Activated CD8-positive, alpha-beta T cell treated with anti-CD3 and anti-CD28 coated beads, Interleukin-2, amount 10 ng/mL, durations not matched to agents 7 days and 5 days (primary cell): ENCODE data around the gene SETD5. TPM values are rescaled to one million over a fixed set of nuclear protein-coding genes. Genes with fewer than 3 reads are reported as not detected.
A peak's percentile ranks its signal among the peaks of the same experiment; 100 is the strongest.

Source experiments
- ATAC-seq: fragments of 150-1000 bp; cut with Tn5 transposase; one replicate; pipeline ENCODE4 v1.10.0; 2021; ENCODE audit warnings: moderate library complexity
- CTCF ChIA-PET: fragments of 350-600 bp; sonication (Branson Sonifier 250); formaldehyde crosslinking; loops from one replicate; lab custom pipeline; 2021; ENCODE audit warnings: antibody characterized with exemption; lab: Charles Lee
- POLR2A ChIA-PET: fragments of 350-600 bp; sonication (Branson Sonifier 250); formaldehyde crosslinking; loops from one replicate; lab custom pipeline; 2021; ENCODE audit warnings: antibody characterized with exemption; lab: Charles Lee
- DNase-seq: peaks from one replicate; pipeline ENCODE4 v3.0.0-alpha.2; 2020
- H3K27ac Mint-ChIP-seq: one replicate; pipeline ENCODE4 v1.8.0; 2021; ENCODE audit warnings: mild to moderate bottlenecking, mixed read lengths
- H3K27me3 Mint-ChIP-seq: one replicate; pipeline ENCODE4 v1.8.0; 2021; ENCODE audit warnings: low read depth, mixed read lengths
- H3K36me3 Mint-ChIP-seq: one replicate; pipeline ENCODE4 v1.8.0; 2021; ENCODE audit warnings: low read depth, mixed read lengths
- H3K4me1 Mint-ChIP-seq: one replicate; pipeline ENCODE4 v1.8.0; 2021; ENCODE audit warnings: low read depth, mixed read lengths
- H3K4me3 Mint-ChIP-seq: one replicate; pipeline ENCODE4 v1.8.0; 2021; ENCODE audit warnings: mild to moderate bottlenecking, mixed read lengths
- H3K9me3 Mint-ChIP-seq: one replicate; pipeline ENCODE4 v1.8.0; 2022; ENCODE audit warnings: mixed read lengths; ENCODE audit not compliant: insufficient read depth
- total RNA-seq, 2 experiments: library from RNA; stranded (reverse); gene quantifications; one replicate each; pipeline ENCODE4 v1.2.3, GENCODE V29; 2021

The SETD5 gene
- total RNA-seq, 2 experiments from 2014 or later: 122 to 126 TPM

GRCh38 chr3:9433627-9434521, 36.5 kb downstream of the SETD5 start:
- Mint-ChIP-seq H3K9me3 (no peaks in the 10 kb centered on the region), H3K27me3 (no peaks in the 10 kb centered on the region)
- CTCF ChIA-PET: no interaction called here

GRCh38 chr3:9435316-9435715, 37.9 kb downstream of the SETD5 start:
- no peak overlapping the region for H3K27ac Mint-ChIP-seq
- H3K36me3 Mint-ChIP-seq: peaks cover 65% of the 10 kb centered on the region

More at GRCh38 chr3:9433627-9434521, 36.5 kb downstream of the SETD5 start:
- POLR2A ChIA-PET: interaction anchor here (0.8 kb wide), 1 partner anchor 37 kb away, joined by 3 read pairs; the partner anchor contains the start of gene SETD5
- Mint-ChIP-seq H3K4me3 (no peak overlapping the region), H3K4me1 (no peaks in the 10 kb centered on the region), H3K36me3 (peaks cover 66% of the 10 kb centered on the region), H3K27ac (no peak overlapping the region)
- ATAC-seq: no peak
- DNase-seq: no peak

GRCh38 chr3:9439331-9439730, 41.9 kb downstream of the SETD5 start:
- Mint-ChIP-seq H3K27me3 (no peaks in the 10 kb centered on the region), H3K4me1 (no peaks in the 10 kb centered on the region), H3K4me3 (no peak overlapping the region), H3K9me3 (no peaks in the 10 kb centered on the region), H3K36me3 (peaks cover 69% of the 10 kb centered on the region), H3K27ac (no peak overlapping the region)
- ChIA-PET POLR2A (no interaction called here), CTCF (no interaction called here)
- ATAC-seq (no peak), DNase-seq (no peak)

More at GRCh38 chr3:9435316-9435715, 37.9 kb downstream of the SETD5 start:
- H3K9me3 Mint-ChIP-seq: no peaks in the 10 kb centered on the region
- DNase-seq (no peak), ATAC-seq (no peak)
- no peaks in the 10 kb centered on the region for H3K4me1 Mint-ChIP-seq
- no peak overlapping the region for H3K4me3 Mint-ChIP-seq
- H3K27me3 Mint-ChIP-seq: no peaks in the 10 kb centered on the region
- ChIA-PET POLR2A (no interaction called here), CTCF (interaction anchor here (1.2 to 2.1 kb wide), 4 partner anchors 31 to 292 kb away, joined by 3 to 8 read pairs (median 4); no protein-coding TSS in a partner anchor)

GRCh38 chr3:9441501-9442221, 44.2 kb downstream of the SETD5 start:
- POLR2A ChIA-PET: interaction anchor here (0.7 to 1.0 kb wide), 2 partner anchors 31 to 45 kb away, joined by 3 to 4 read pairs; no protein-coding TSS in a partner anchor
- Mint-ChIP-seq H3K27ac (no peak overlapping the region), H3K36me3 (peaks cover 66% of the 10 kb centered on the region), H3K4me1 (no peaks in the 10 kb centered on the region), H3K9me3 (no peaks in the 10 kb centered on the region), H3K27me3 (no peaks in the 10 kb centered on the region), H3K4me3 (no peak overlapping the region)
- CTCF ChIA-PET: interaction anchor here (3.3 kb wide), 1 partner anchor 88 kb away, joined by 16 read pairs; no protein-coding TSS in a partner anchor
- ATAC-seq (no peak), DNase-seq (no peak)

GRCh38 chr3:9448071-9448470, 50.7 kb downstream of the SETD5 start:
- POLR2A ChIA-PET: no interaction called here
- no peak for ATAC-seq
- CTCF ChIA-PET: interaction anchor here (1.4 kb wide), 1 partner anchor 95 kb away, joined by 4 read pairs; no protein-coding TSS in a partner anchor
- Mint-ChIP-seq H3K4me1 (peaks cover 33% of the 10 kb centered on the region), H3K9me3 (no peaks in the 10 kb centered on the region), H3K27ac (no peak overlapping the region), H3K4me3 (no peak overlapping the region), H3K36me3 (peaks cover 66% of the 10 kb centered on the region), H3K27me3 (no peaks in the 10 kb centered on the region)
- no peak for DNase-seq

- ChIA-PET CTCF (no interaction called here), POLR2A (no interaction called here)
- no peaks in the 10 kb centered on the region for H3K27me3 Mint-ChIP-seq
- ATAC-seq (no peak), DNase-seq (no peak)
- peaks cover 36% of the 10 kb centered on the region for H3K4me1 Mint-ChIP-seq
- no peak overlapping the region for H3K4me3 Mint-ChIP-seq
- H3K36me3 Mint-ChIP-seq: peaks cover 64% of the 10 kb centered on the region
- H3K9me3 Mint-ChIP-seq: no peaks in the 10 kb centered on the region
- no peak overlapping the region for H3K27ac Mint-ChIP-seq
These were observed 51.2 kb downstream of the SETD5 start for GRCh38 chr3:9448643-9449042.

- Mint-ChIP-seq H3K4me1 (peaks cover 36% of the 10 kb centered on the region), H3K9me3 (no peaks in the 10 kb centered on the region), H3K36me3 (peaks cover 63% of the 10 kb centered on the region), H3K27me3 (no peaks in the 10 kb centered on the region), H3K4me3 (no peak overlapping the region), H3K27ac (no peak overlapping the region)
- DNase-seq (no peak), ATAC-seq (no peak)
- CTCF ChIA-PET: interaction anchor here (1.5 kb wide), 1 partner anchor 45 kb away, joined by 4 read pairs; no protein-coding TSS in a partner anchor
- POLR2A ChIA-PET: no interaction called here
These were observed 52.7 kb downstream of the SETD5 start for GRCh38 chr3:9450126-9450525.

GRCh38 chr3:9450991-9451390, 53.6 kb downstream of the SETD5 start:
- ChIA-PET POLR2A (interaction anchor here (0.6 to 2.0 kb wide), 3 partner anchors 52 to 88 kb away, joined by 3 to 20 read pairs (median 8); partner anchors contain the start of genes SETD5 and THUMPD3), CTCF (interaction anchor here (1.3 to 3.5 kb wide), 4 partner anchors 46 to 98 kb away, joined by 3 to 32 read pairs (median 6); no protein-coding TSS in a partner anchor)
- no peaks in the 10 kb centered on the region for H3K27me3 Mint-ChIP-seq
- ATAC-seq: no peak
- H3K36me3 Mint-ChIP-seq: peaks cover 62% of the 10 kb centered on the region
- no peaks in the 10 kb centered on the region for H3K9me3 Mint-ChIP-seq
- H3K27ac Mint-ChIP-seq: no peak overlapping the region
- DNase-seq: no peak
- no peak overlapping the region for H3K4me3 Mint-ChIP-seq
- peaks cover 36% of the 10 kb centered on the region for H3K4me1 Mint-ChIP-seq

GRCh38 chr3:9452417-9452816, 55.0 kb downstream of the SETD5 start:
- H3K27me3 Mint-ChIP-seq: no peaks in the 10 kb centered on the region
- peaks cover 55% of the 10 kb centered on the region for H3K36me3 Mint-ChIP-seq
- DNase-seq: peak; percentile 31
- H3K9me3 Mint-ChIP-seq: no peaks in the 10 kb centered on the region
- H3K4me3 Mint-ChIP-seq: peak overlapping the region; percentile 48
- ChIA-PET CTCF (interaction anchor here (1.1 to 3.5 kb wide), 6 partner anchors 13 to 99 kb away, joined by 3 to 32 read pairs (median 5); no protein-coding TSS in a partner anchor), POLR2A (interaction anchor here (1.8 to 2.0 kb wide), 2 partner anchors 56 to 89 kb away, joined by 8 to 20 read pairs; partner anchors contain the start of genes SETD5 and THUMPD3)
- ATAC-seq: peak; percentile 53
- peaks cover 36% of the 10 kb centered on the region for H3K4me1 Mint-ChIP-seq
- peak overlapping the region; percentile 89 for H3K27ac Mint-ChIP-seq

GRCh38 chr3:9455596-9456131, 58.2 kb downstream of the SETD5 start:
- Mint-ChIP-seq H3K27me3 (no peaks in the 10 kb centered on the region), H3K27ac (no peak overlapping the region), H3K4me3 (no peak overlapping the region), H3K36me3 (peaks cover 38% of the 10 kb centered on the region), H3K4me1 (peaks cover 23% of the 10 kb centered on the region), H3K9me3 (no peaks in the 10 kb centered on the region)
- ATAC-seq: no peak
- ChIA-PET CTCF (interaction anchor here (0.9 kb wide), 2 partner anchors 8 to 46 kb away, joined by 3 read pairs; no protein-coding TSS in a partner anchor), POLR2A (no interaction called here)
- no peak for DNase-seq

- ATAC-seq: no peak
- ChIA-PET CTCF (no interaction called here), POLR2A (no interaction called here)
- Mint-ChIP-seq H3K4me1 (peaks cover 12% of the 10 kb centered on the region), H3K27ac (peak overlapping the region; percentile 34), H3K27me3 (no peaks in the 10 kb centered on the region), H3K36me3 (peaks cover 72% of the 10 kb centered on the region), H3K4me3 (no peak overlapping the region), H3K9me3 (no peaks in the 10 kb centered on the region)
- no peak for DNase-seq
These were observed 70.0 kb downstream of the SETD5 start for GRCh38 chr3:9467451-9467850.
